NK-92 (cell line): Measurements from ENCODE around the gene SPATA3.
"Not testable (repeated sequence)": the region's sequence is repeated elsewhere in the genome, so short reads cannot be mapped to it uniquely, and the experiment has no call there.

Source experiments
- DNase-seq: peaks from one replicate; lab custom pipeline; 2025; ENCODE audit not compliant: unreplicated experiment; lab: John Stamatoyannopoulos, UW

SPATA3 gene

DNA sequence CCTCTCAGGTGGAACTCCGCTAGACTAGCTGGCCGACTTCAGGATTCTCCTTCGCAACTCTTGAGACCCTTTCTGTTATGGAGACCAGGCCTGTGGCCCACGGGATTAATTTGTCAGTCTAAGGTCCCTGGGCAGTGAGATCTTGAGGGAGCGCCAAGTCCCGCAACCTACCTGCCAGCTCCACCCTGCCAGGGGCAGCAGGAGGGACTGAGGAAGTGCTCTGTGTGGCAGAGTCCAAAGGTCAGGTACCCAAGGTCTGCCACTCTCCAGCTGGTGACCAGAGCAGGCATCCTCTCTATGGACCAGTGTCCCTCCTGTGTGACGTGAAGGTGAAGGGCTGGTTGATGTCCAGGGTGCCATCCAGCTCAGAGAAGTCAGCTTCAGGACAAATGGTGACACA, 4.3 kb upstream of the SPATA3 start:
- no peak for DNase-seq

DNA sequence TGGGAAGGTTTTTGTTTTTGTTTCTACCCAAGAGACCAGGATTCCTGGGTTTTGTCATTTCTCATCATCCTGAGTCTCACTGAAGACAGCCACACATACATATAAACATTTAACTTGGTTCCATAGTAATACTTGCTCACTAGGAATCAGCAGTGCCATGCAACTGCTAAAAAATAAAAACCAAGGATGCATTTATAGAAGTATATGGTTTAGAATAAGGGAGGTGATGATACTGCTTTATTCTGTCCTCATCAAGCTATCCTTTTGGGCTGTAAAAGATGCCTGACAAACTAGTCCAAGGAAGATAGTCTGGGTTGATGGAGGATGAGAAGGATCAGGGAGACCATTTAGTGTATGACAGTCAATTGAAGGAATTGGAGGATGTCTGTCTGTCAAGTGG, 740 bp downstream of the SPATA3 start:
- no peak for DNase-seq

DNA sequence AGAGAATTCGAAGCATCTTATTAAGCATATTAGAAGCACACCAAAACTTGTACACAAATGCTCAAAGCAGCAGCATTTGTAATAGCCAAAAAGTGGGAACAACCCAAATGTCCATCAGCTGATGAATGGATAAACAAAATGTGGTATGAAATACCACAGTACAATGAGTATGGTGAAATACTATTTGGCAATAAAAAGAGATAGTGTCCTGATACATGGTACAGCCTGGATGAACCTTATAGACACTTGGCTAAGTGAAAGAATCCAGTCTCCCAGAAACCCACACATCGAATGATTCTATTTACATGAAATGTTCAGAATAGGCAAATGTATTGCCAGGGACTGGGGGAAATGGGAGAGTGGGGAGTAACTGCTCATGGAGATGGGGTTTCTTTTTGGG, 3.0 kb downstream of the SPATA3 start:
- no peak for DNase-seq

DNA sequence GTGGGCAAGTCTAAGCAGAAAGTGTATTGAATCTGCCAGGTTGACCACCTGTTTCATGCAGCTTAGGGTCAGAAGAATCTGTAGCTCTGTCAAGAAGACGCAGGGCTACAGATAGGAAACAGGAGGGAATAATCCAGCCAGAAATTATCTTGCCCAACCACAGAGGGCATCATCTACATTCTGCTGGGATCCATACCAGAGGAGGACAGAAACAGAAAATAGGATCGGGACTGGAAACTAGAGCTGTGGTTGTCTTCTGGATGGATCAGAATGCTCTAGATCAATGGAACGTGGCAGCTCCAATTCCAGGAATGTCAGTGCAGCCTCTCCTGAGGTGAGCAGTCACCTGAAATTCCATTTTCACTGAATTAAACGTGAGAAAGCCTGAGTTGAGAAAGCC, 3.6 kb downstream of the SPATA3 start:
- no peak for DNase-seq

DNA sequence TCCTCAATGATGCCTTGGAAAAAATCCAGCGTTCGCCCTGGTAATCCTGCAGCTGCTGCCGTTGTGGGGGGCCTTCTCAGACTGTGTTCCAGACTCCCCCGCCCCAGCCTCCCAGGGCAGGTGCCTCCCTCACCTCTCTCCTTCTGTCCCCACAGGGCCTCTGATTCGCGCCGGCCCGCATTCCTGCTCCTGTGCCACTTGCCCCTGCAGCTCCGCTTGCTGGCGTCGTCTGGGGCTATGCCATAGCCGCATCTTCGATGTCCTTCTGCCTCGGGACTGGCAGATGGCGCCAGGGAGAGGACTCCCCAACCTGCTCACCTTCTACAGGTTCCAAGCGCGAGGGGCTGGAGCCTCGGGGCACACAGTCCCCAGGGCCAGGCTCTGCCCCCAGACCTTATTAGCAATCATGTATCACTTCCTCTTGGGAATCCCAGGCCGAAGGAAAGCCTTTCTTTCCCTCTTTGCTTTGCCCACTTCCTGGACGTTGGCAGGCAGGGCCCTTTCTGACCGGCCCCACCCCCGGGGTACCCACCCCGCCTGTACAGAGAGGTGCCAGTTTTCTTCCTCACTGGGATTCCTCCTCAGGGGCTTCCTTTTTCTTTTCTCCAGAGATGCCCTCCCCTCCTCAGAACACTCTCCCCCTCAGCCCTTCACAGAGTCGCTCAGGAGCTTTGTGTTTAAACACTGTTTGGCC, 4.4 kb downstream of the SPATA3 start:
- no peak for DNase-seq

DNA sequence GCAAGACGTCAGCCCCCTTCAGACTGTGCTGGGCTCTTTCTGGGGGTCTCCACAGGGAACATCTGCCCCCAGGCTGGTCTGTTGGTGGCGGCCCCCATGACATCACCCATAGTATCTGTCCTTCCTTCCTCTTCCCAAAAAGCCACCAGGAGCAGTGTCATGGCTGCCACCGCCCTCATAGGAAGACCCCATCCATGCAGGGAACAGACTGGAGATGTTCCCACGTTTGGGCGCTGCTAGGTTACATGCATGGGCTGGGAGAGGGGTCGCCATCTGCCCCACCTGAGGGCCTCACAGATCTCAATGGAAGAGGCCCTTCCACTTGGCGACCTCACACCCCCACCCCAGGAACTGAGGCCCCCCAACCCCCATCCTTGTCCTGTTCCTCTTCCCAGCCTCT, 5.1 kb downstream of the SPATA3 start:
- no peak for DNase-seq

DNA sequence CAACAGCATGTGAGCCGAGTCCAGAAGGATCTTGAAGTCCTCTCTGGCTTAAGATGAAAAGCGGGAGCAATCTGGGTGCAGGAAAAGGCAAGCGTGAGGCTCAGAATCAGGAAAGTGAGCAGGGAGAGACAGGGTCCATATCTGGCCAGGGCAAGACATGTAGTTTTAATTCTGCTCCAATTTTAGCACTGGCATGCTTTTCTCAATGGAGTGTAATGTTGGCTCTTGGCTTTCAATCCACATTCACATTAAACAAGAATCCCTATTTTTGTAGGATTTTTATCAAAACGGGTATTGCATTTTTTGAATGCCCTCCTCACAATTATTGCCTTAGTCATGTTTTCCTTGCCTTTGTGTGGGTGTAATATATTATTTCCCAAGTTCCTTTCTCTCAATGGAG, 6.0 kb downstream of the SPATA3 start:
- no peak for DNase-seq

DNA sequence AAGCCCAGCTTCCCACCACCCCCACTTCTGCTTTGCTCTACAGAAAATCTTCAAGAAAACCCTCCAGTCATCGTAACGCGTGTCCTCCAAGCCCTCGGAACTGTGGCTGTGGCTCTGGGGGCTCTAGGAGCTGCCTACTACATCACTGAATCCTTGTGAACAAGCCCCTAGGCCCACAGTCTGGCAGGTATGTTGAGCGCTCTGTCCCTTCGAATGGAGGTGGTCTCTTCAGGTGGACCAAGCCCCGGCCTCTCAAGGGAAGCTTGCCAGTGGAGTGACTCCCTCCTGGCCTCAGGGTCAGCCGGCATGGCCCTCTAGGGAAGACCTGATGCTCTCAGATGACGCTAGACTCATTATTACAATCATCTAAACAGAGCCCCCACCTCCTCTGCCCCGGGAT, 6.7 kb downstream of the SPATA3 start:
- no peak for DNase-seq

DNA sequence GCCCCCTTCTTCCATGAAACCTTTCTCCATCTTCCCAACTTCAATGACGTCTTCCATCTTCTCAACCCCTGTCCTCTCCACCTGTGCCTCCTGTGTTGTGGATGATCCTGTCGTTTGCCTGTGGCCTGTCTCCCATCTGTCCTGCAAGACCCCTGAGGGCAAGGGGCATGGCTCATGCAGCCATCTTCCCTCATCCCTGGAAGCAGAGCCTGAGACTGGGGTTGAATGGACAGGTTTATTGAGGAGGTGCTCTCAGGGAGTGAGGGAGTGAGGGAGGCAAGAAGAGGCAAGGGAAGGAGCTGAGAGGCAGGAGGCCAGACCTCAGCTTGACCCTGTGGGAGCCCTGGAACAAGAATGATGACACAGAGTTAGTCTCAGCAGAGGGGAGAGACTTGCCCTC, 7.3 kb downstream of the SPATA3 start:
- no peak for DNase-seq

DNA sequence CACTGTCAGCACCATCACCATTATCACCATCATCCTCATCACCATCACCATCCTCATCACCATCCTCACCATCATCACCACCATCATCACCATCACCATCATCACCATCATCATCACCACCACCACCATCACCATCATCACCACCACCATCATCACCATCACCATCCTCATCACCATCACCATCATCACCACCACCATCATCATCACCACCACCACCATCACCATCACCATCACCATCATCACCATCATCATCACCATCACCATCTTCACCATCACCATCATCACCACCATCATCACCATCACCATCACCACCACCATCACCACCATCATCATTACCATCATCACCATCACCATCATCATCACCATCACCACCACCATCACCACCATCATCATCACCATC, 9.0 kb downstream of the SPATA3 start:
- DNase-seq, result not testable (repeated sequence)

DNA sequence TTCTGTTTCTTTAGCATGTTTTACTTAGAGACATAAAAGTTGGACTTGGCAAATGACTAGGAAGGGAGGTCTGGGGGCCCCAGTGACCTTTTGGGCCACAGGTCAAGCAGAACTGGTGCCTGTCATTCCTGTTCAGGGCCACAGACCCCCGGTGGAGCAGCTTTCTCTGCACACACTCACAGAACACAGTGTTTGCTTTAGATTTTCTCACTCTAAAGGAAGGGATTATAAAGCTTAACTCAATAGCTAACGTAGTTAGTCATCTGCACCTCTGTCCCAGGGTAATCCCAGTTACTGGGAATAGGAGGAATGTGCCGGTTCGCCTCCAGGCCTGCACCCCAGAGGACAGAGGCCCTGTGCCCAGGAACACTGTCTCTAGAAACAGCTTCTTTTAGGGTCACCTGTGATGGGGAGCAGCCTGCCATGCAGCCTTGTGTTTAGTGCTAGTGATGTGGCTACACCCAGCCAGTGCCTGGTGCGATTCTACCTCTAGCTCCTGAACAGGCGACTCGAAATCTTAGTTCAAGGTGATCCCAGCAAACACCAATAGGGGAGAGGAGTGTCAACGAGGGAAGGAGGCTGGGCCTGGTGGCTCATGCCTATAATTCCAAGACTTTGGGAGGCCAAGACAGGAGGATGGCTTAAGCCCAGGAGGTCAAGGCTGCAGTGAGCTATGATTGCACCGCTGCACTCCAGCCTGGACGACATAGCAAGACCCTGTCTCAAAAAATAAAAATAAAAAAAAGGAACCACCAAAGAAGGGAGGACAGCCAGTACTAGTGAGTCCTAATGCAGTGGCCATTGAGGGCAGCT, 11.6 kb downstream of the SPATA3 start:
- DNase-seq, result no peak

DNA sequence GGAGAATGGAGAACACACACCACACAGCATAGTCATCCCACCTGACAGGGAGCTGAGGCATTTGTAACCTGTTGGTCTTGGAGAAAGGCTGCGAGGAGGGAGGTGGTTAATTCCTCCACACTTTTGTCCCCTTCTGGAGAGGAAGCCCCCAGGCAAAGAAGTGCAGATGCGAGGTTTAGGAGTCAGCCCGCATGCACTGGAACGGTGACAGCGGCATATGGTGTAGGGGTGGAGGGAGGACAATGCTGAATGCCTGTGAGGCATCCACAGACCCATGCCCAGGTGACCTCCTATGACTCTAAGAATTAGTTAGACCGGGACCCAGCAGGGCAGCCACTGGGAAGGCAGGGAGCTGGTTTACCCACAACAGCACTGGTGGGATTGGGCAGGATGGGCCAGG, 12.2 kb downstream of the SPATA3 start:
- DNase-seq, result no peak

DNA sequence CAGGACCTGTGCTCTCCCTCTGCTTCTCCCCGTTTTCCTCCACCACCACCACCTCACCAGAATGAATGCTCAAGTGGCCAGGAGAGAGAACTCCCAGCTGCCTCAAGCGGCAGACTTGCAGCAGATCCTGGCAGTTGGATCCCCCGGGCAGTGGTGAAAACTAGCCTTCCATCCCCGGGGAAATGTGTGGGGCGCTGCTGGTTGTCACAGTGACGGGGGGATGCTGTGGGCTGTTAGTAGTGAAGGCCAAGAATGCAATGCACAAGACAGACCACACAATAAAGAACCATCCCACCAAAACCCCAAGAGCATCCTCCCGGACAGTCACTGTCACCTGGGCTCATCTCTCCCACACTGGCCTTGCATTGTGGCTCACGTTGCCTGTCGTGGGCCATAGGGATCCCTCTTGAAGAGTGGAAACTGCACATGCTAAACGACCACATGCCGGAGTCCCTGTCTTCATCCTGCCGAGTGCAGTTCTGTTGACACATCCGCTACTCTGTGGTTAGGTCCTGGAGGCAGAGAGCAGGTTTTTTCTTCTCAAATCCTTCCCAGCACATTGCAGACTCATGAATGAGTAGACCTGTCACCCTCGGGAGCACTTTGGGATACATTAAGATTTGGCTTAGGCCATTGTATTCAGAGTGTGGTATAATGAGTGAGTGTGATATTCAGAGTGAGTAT, 13.5 kb downstream of the SPATA3 start:
- no peak for DNase-seq

DNA sequence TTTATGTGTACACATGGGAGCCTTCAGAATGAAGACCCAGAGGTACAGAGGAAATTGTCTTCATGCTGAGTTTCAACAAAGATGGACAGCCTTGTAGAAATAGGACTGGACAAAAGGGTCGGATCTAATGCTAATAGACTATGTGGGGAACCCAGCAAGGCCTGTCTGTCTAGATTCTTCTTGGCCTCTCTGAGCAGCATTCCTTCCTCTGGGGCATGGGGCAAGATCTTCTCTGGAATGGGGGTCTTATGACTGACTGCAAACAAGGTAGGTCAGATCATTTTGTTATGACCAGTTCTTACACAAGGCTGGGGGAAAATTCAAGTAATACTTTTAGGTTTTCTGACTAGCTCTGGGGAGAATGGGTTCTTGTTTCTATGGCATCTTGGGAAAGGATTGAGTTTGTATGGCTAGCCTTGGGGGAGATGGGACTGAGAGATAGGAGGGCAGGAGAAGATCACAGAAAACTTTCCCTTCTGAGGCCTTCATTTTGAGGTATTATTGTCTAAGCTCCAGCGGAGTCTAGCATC, 14.3 kb downstream of the SPATA3 start:
- DNase-seq, result no peak

DNA sequence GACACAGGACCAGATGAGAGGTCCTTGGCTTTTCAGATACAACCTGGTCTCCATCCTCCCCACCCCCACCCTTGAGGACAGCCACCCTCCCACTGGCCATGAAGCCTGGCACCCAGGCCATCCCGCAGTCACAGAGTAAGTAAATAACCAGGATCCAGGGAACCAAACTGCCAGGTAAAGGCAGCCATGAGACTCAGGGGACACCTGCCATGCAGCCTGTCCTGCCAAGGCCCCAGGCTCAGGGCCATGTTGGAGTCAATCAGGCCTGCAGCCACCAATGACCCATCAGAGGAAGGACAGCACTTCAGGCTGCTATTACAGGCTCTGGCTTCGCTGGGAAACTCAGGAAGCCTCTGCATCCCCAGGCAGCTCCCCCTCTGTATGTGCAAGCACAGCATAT, 15.6 kb downstream of the SPATA3 start:
- no peak for DNase-seq

DNA sequence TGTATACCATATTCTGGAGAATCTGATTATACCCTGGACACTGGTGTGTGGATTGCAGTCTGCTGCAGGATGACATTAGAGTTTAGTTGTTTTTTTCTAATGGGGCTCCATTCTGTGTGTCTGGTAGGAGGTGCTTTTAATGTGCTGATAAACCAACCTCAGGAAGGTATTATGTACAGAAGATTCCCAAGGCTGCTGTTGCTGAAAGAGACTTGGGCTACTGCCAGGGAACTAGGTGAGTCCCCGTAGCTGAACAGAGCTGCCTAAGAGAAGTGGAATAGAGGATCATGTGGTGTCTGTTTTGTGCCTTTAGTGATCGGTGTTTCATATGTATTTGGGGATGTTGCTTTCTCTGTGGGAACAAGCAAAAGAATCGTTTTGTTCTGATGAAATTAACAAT, 16.5 kb downstream of the SPATA3 start:
- DNase-seq, result no peak

DNA sequence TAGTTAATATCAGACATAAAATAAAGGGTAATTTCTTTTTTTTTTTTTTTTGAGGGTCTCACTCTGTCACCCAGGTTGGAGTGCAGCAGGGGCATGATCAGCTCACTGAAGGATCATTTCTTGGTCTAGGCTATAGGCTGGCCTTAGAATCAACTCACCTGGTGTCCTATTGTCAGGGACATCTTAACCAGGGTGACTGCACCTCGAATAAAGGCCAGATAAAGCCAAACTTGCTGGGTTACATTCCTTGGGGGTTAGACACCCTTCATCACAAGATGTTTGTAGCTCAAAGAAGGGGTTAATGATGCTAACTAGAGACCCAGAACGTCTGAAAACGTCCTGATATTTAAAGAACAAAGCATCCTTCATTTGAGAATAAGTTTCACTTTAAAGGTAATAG, 17.9 kb downstream of the SPATA3 start:
- no peak for DNase-seq

DNA sequence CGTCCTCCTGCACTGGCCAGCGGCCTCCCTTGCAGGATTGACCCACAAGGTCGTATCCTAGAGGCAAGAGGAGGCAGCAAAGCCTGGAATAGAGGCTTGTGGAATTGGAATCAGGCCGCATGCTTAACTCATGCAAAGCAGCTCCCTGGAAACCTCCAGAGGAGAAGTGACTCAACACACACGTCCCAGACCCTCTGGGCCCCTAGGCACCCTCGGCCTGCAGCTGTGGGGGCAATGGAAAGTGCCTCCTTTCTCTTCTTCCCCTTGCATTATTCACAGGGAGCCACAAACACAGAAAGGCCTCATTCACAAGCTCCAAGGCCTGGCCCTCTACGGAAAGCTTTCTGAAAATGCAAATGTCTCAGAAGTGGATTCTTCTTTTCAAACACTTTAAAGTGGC, 19.6 kb downstream of the SPATA3 start:
- no peak for DNase-seq

DNA sequence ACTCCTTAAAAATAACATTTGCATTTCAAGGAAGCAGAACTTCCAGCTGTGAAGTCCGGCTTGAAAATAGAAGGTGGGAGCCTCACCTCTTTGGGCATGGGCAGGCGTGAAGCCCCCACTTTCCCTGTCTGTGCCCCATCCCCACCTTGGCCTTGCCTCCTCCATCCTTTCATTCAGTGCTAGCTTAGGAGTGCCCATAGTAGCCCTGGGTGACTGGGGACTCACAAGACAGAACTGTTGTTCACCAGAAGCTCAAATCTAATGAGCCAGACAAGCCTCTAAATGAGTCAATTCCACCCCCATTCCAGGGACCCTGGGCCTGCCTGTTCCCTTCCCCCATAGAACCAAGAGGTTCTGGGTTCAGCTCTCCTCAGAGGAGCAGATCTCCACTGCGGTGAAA, 20.0 kb downstream of the SPATA3 start:
- DNase-seq, result no peak

DNA sequence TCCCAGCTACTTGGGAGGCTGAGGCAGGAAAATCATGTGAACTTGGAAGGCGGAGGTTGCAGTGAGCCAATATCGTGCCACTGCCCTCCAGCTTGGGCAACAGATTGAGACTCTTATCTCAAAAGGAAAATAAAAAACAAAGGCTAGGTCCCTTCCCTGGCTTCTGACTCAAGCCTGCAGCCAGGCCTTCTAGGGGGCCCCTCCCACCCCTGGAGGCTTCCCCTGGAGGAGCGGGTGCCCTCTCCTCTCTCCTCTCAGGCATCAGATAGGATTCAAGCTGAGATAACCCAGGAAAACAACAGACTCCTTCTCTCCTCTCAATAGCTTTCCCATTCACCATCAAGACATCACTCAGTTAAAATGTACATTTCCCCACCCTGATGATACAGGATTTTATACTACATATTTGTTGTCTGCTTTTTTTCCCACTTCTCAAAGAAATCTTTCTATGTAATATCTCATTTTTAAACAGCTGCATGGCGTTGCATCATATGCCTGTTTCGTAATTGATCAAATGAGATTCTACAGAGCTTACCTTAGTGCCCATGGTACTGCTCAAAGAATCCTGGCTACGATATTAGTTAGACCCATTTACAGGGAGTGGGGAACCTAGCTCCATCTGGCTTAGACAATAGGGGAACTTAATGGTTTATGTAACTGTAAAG, 20.8 kb downstream of the SPATA3 start:
- no peak for DNase-seq

DNA sequence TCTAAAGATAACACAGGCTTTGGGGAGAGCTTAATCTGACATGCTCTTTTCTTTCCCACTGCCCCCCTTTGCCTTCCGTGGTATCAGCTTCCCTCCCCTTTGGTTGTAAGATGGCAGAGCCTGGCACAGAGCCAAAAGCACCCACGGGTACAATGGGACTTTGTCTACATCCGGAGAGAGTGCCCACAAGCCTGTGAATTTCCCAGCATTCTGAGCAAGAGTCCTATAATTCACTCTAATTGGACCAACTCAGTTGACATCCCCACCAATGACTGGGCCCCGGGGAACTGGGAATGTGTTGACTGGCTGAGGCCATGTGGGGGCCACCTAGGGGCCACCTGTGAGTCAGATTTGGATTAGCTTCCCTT, 21.3 kb downstream of the SPATA3 start:
- no peak for DNase-seq

DNA sequence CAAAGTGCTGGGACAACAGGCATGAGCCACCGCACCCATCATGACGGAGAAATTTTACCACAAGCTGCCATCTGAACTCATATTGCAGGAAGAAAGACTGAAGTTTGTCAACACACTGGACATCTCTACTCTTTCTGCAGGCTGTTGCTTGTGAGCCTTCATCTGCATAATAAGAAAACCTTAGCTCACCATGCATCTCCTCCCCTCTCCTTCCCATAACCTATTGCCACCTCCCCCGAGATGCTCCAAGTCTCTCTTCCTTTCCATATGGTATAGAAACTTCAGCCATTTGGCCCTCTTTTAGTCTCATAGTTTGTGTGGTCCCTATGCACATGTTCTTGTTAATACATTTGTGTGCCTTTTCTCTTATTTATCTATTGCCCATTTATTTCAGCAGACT, 22.3 kb downstream of the SPATA3 start:
- no peak for DNase-seq
